GM12878 (cell line): Measurements from ENCODE around the gene DDX31. TPM values are rescaled to one million over a fixed set of nuclear protein-coding genes. Genes with fewer than 3 reads are reported as not detected.

Experiments used
- ATAC-seq: fragments of 200-7000 bp; cut with Tn5 transposase; 3 replicates; pipeline ENCODE4 v1.9.1; 2020; ENCODE audit warnings: mild to moderate bottlenecking, moderate library complexity
- BruUV-seq: library from RNA; stranded (reverse); fragments of 400-500 nt; replicated peaks from 2 replicates; lab custom pipeline; 2021; lab: Mats Ljungman, UMichigan
- CTCF ChIA-PET: fragments of 300-600 bp; sonication (Branson Sonifier 250); formaldehyde crosslinking; extraction: SDS; loops from one replicate; lab custom pipeline; 2021; ENCODE audit warnings: inconsistent platforms; lab: Yijun Ruan, JAX
- POLR2A ChIA-PET: fragments of 350-600 bp; formaldehyde crosslinking; extraction: SDS; loops from one replicate; lab custom pipeline; 2021; ENCODE audit warnings: inconsistent platforms; lab: Charles Lee
- RAD21 ChIA-PET: fragments of 300-600 bp; sonication (Branson Sonifier 250); formaldehyde crosslinking; loops from one replicate; lab custom pipeline; 2023; ENCODE audit warnings: antibody characterized with exemption; ENCODE audit not compliant: unreplicated experiment; lab: Charles Lee
- SMC1A ChIA-PET: fragments of 300-600 bp; sonication (Branson Sonifier 250); formaldehyde crosslinking; loops from one replicate; lab custom pipeline; 2023; ENCODE audit not compliant: unreplicated experiment, uncharacterized antibody; lab: Charles Lee
- DNase-seq: peaks from one replicate; pipeline ENCODE4 v3.0.0-alpha.2; 2011; ENCODE audit warnings: low read depth, low spot score
- FAIRE-seq: peaks from 3 replicates; lab custom pipeline; 2011; peaks lifted over from hg19 to GRCh38; lab: Jason Lieb, UNC
- H2AFZ ChIP-seq: 2 replicates; pipeline ENCODE4 v1.6.0; 2011; ENCODE audit warnings: low read depth, low read length, control low read depth; ENCODE audit not compliant: control insufficient read depth
- H3K27ac ChIP-seq: 2 replicates; pipeline ENCODE4 v1.5.1; 2011; ENCODE audit warnings: control low read depth; ENCODE audit not compliant: control insufficient read depth, insufficient read depth
- H3K27me3 ChIP-seq, 2 experiments: replicated peaks in 1 of 2; 2 replicates each; pipeline versions ENCODE4 v1.6.0 to v1.6.1; 2011; ENCODE audit warnings: low read length in 1 of 2; ENCODE audit not compliant: control insufficient read depth in 2 of 2, insufficient read depth in 2 of 2
- H3K36me3 ChIP-seq, 2 experiments: 2 replicates each; pipeline ENCODE4 v1.5.1; 2011; ENCODE audit warnings: low read length in 1 of 2; ENCODE audit not compliant: control insufficient read depth in 2 of 2, insufficient read depth in 2 of 2
- H3K4me1 ChIP-seq: 2 replicates; pipeline ENCODE4 v1.6.1; 2011; ENCODE audit warnings: mild to moderate bottlenecking, low read length, moderate library complexity, mixed read lengths; ENCODE audit not compliant: control insufficient read depth, insufficient read depth
- H3K4me2 ChIP-seq: 2 replicates; pipeline ENCODE4 v1.6.0; 2011; ENCODE audit warnings: control low read depth; ENCODE audit not compliant: control insufficient read depth, insufficient read depth
- H3K4me3 ChIP-seq: fragments of 200-600 bp; sonication (generic); 2 replicates; pipeline ENCODE4 v1.5.1; 2016
- H3K79me2 ChIP-seq: 2 replicates; pipeline ENCODE4 v1.6.0; 2011; ENCODE audit warnings: low read length; ENCODE audit not compliant: control insufficient read depth, insufficient read depth
- H3K9ac ChIP-seq: 2 replicates; pipeline ENCODE4 v1.8.0; 2011; ENCODE audit warnings: low read length, control low read depth, mixed read lengths; ENCODE audit not compliant: control insufficient read depth, insufficient read depth
- H3K9me3 ChIP-seq: replicated peaks from 3 replicates; pipeline ENCODE4 v1.5.1; 2011; ENCODE audit warnings: mild to moderate bottlenecking, low read length; ENCODE audit not compliant: control insufficient read depth, insufficient read depth
- H4K20me1 ChIP-seq: 2 replicates; pipeline ENCODE4 v1.6.0; 2011; ENCODE audit not compliant: control insufficient read depth, insufficient read depth
- ASH2L ChIP-seq: fragments of 300-600, 200-600 bp; sonication (generic); IDR thresholded peaks from 2 replicates; pipeline ENCODE4 v1.6.1; 2017; ENCODE audit warnings: low read depth, mild to moderate bottlenecking, borderline replicate concordance
- BACH1 ChIP-seq: fragments of 450-650 bp; IDR thresholded peaks from 2 replicates; pipeline ENCODE4 v1.6.1; 2017; ENCODE audit warnings: mild to moderate bottlenecking, borderline replicate concordance
- BMI1 ChIP-seq: fragments of 450-650 bp; IDR thresholded peaks from 2 replicates; pipeline ENCODE4 v1.6.1; 2016; ENCODE audit warnings: mild to moderate bottlenecking, moderate library complexity, borderline replicate concordance
- BRCA1 ChIP-seq: IDR thresholded peaks from 2 replicates; pipeline ENCODE4 v1.6.1; 2011; ENCODE audit warnings: low read depth, low read length, improper control_type of control experiment
- CBX5 ChIP-seq: sonication (generic); IDR thresholded peaks from 2 replicates; pipeline ENCODE4 v1.6.1; 2016; ENCODE audit warnings: low read depth, moderate library complexity, mild to moderate bottlenecking, inconsistent platforms
- ESRRA ChIP-seq: IDR thresholded peaks from 2 replicates; pipeline ENCODE4 v1.6.1; 2012; ENCODE audit warnings: mild to moderate bottlenecking, low read length, improper control_type of control experiment
- ETV6 ChIP-seq, 2 experiments: fragments of 450-650 bp in 1 of 2; IDR thresholded peaks in 1 of 2; conservative IDR thresholded peaks in 1 of 2; 2 replicates each; pipeline ENCODE4 v1.6.1; 2014; ENCODE audit warnings: antibody characterized with exemption in 1 of 2, borderline replicate concordance in 1 of 2, low read depth in 1 of 2, mild to moderate bottlenecking in 1 of 2, moderate library complexity in 1 of 2
- HSF1 ChIP-seq: fragments of 150-350 bp; IDR thresholded peaks from 2 replicates; pipeline ENCODE4 v1.6.1; 2014; ENCODE audit warnings: mild to moderate bottlenecking, low read depth, low read length
- MEF2A ChIP-seq: IDR thresholded peaks from 2 replicates; pipeline ENCODE4 v1.6.1; 2011; ENCODE audit warnings: low read depth, mild to moderate bottlenecking, low read length, moderate library complexity; ENCODE audit not compliant: insufficient read depth
- NR2C2 ChIP-seq: IDR thresholded peaks from 2 replicates; pipeline ENCODE4 v1.6.1; 2011; ENCODE audit warnings: borderline replicate concordance, low read depth; ENCODE audit not compliant: control insufficient read depth, insufficient read length
- NR2F1 ChIP-seq: fragments of 450-650 bp; conservative IDR thresholded peaks from 2 replicates; pipeline ENCODE4 v1.6.1; 2017; ENCODE audit warnings: mild to moderate bottlenecking
- PBX3 ChIP-seq: IDR thresholded peaks from 2 replicates; pipeline ENCODE4 v1.6.1; 2011; ENCODE audit warnings: mild to moderate bottlenecking, low read depth, low read length, moderate library complexity; ENCODE audit not compliant: insufficient replicate concordance
- RCOR1 ChIP-seq: conservative IDR thresholded peaks from 2 replicates; pipeline ENCODE4 v1.6.1; 2012; ENCODE audit warnings: low read depth, low read length, improper control_type of control experiment
- TAF1 ChIP-seq: IDR thresholded peaks from 2 replicates; pipeline ENCODE4 v1.6.1; 2011; ENCODE audit warnings: mild to moderate bottlenecking, low read depth, low read length, borderline replicate concordance
- ZBTB4 ChIP-seq: fragments of 450-650 bp; formaldehyde crosslinking; IDR thresholded peaks from 2 replicates; pipeline ENCODE4 v1.4.0; 2022; ENCODE audit warnings: mild to moderate bottlenecking, moderate library complexity
- ZNF274 ChIP-seq: IDR thresholded peaks from one replicate; pipeline ENCODE4 v1.8.0; 2011; ENCODE audit not compliant: insufficient read length, insufficient read depth
- ZNF622 ChIP-seq: fragments of 450-650 bp; IDR thresholded peaks from 2 replicates; pipeline ENCODE4 v1.6.1; 2017; ENCODE audit warnings: mild to moderate bottlenecking, inconsistent platforms
- WGBS: methylation state at CpG from one replicate; pipeline ENCODE4 v1.1.6; 2016; ENCODE audit warnings: low lambda C conversion rate; ENCODE audit not compliant: insufficient replicate concordance, insufficient coverage; ENCODE audit errors: missing lambda C conversion rate; 5-methylcytosine and 5-hydroxymethylcytosine counted together
- in situ Hi-C: fragments of 300-500 bp; cut with MboI; formaldehyde crosslinking; loops from 9 replicates; pipeline ENCODE4 v1.14.3; 2018; ENCODE audit warnings: mixed read lengths
- intact Hi-C: fragments of 100-400 bp; cut with micrococcal nuclease; formaldehyde crosslinking; loops from one replicate; pipeline ENCODE4 v1.14.2; 2022; ENCODE audit not compliant: unreplicated experiment
- polyA plus RNA-seq, 11 experiments: library from polyadenylated mRNA; depleted of rRNA in 4 of 11; unstranded in 6 of 11; stranded (reverse) in 5 of 11; fragments of >200 nt; fragmentation: Nextera tagmentation in 4 of 11; fragmentation: Illumina TruSeq in 1 of 11; extraction: Ambion mirVana in 4 of 11; extraction: Trizol in 1 of 11; gene quantifications; 1 replicate in 1 of 11; 2 replicates in 10 of 11; pipeline versions ENCODE4 v1.2.1 to v1.2.3, GENCODE V29; 2011 to 2016; ENCODE audit warnings: inconsistent platforms in 2 of 11, missing spikeins in 2 of 11, low read depth in 1 of 11
- total RNA-seq, 4 experiments: library from RNA; depleted of rRNA in 3 of 4; stranded (reverse); fragments of >200 nt in 3 of 4; fragmentation: Illumina TruSeq in 1 of 4; extraction: Trizol in 1 of 4; gene quantifications; 2 replicates each; pipeline versions ENCODE4 v1.2.1 to v1.2.3, GENCODE V29; 2013 to 2021

The DDX31 gene
- total and polyA plus RNA-seq, 10 of the 15 experiments (the other 5 are each of a cell fraction or from before 2014, with no cell fraction given), result 12.1 to 30.8 (median 20.8) TPM

GRCh38 chr9:132648283-132648682 is 21.5 kb downstream of the DDX31 start:
- H2AFZ ChIP-seq, result no peak overlapping the region
- H3K27ac ChIP-seq, result no peak overlapping the region
- H3K36me3 ChIP-seq, result peaks cover 17 to 43% of the 10 kb centered on the region in 2 experiments
- TF ChIP-seq NR2C2 (no peak), ZBTB4 (CRISPR knock-in tag) (no peak), BACH1 (no peak), HSF1 (no peak), ESRRA (no peak), RCOR1 (no peak), ASH2L (no peak), ETV6 (conservative IDR thresholded peaks at IDR 0.05 in 1 of 2, IDR thresholded peaks at IDR 0.05 in 1 of 2; ENCODE audit: borderline replicate concordance in 1 of 2, low read depth in 1 of 2) (no peak), ZNF622 (no peak), BRCA1 (no peak), NR2F1 (no peak), BMI1 (no peak), MEF2A (no peak), TAF1 (no peak), CBX5 (no peak), PBX3 (no peak), ZNF274 (no peak)
- CTCF ChIA-PET, result no interaction called here
- no peak overlapping the region for H3K4me2 ChIP-seq
- H3K27me3 ChIP-seq, result no peaks in the 10 kb centered on the region
- H3K4me3 ChIP-seq, result no peak overlapping the region
- H3K9ac ChIP-seq, result no peak overlapping the region
- FAIRE-seq, result no peak
- no peaks in the 10 kb centered on the region for H3K79me2 ChIP-seq
- RAD21 ChIA-PET, result no interaction called here
- intact Hi-C loops (no loop called here), in situ Hi-C loops (no loop called here)
- no peak for DNase-seq
- no peaks in the 10 kb centered on the region for H3K4me1 ChIP-seq
- no peaks in the 10 kb centered on the region for H4K20me1 ChIP-seq
- H3K9me3 ChIP-seq, result no peaks in the 10 kb centered on the region
- SMC1A ChIA-PET, result no interaction called here
- no TSS peak for BruUV-seq
- POLR2A ChIA-PET, result no interaction called here
- no peak for ATAC-seq
- WGBS, result 83% methylated on average over 7 of the region's 7 CpGs
